Measurements from ENCODE around the gene PSMB11.

GRCh38 chr14:23089498-23090253 is 47.7 kb downstream of the PSMB11 start:
- TF ChIP-seq POLR2A (IDR thresholded peaks at IDR 0.05), result no peak
- no peak for TF ChIP-seq CTCF (IDR thresholded peaks at IDR 0.05)
- TF ChIP-seq POLR2AphosphoS5 (IDR thresholded peaks at IDR 0.05), result no peak

All from suprapubic skin (tissue), 4 donors.